BLaER1 (cell line): ENCODE results near the gene TRIM66.

Experiments used
- H3K27ac ChIP-seq: shearing (Covaris generic); formaldehyde crosslinking; 2 replicates; pipeline ENCODE4 v1.8.1; 2022
- H3K27me3 ChIP-seq: shearing (Covaris generic); formaldehyde crosslinking; 2 replicates; pipeline ENCODE4 v1.8.1; 2022
- H3K36me3 ChIP-seq: shearing (Covaris generic); formaldehyde crosslinking; 2 replicates; pipeline ENCODE4 v1.8.1; 2022
- H3K4me1 ChIP-seq: shearing (Covaris generic); formaldehyde crosslinking; 2 replicates; pipeline ENCODE4 v1.8.1; 2022
- H3K4me2 ChIP-seq: shearing (Covaris generic); formaldehyde crosslinking; 2 replicates; pipeline ENCODE4 v1.8.1; 2022
- H3K4me3 ChIP-seq: shearing (Covaris generic); formaldehyde crosslinking; 2 replicates; pipeline ENCODE4 v1.8.1; 2022
- H3K9ac ChIP-seq: shearing (Covaris generic); formaldehyde crosslinking; 2 replicates; pipeline ENCODE4 v1.8.1; 2022
- H3K9me3 ChIP-seq: shearing (Covaris generic); formaldehyde crosslinking; 2 replicates; pipeline ENCODE4 v1.8.1; 2022
- H4K20me1 ChIP-seq: shearing (Covaris generic); formaldehyde crosslinking; 2 replicates; pipeline ENCODE4 v1.8.1; 2022
- Cebpa-rat ChIP-seq: shearing (Covaris generic); IDR thresholded peaks from 2 replicates; pipeline ENCODE4 v1.8.1; 2022

Gene TRIM66

DNA sequence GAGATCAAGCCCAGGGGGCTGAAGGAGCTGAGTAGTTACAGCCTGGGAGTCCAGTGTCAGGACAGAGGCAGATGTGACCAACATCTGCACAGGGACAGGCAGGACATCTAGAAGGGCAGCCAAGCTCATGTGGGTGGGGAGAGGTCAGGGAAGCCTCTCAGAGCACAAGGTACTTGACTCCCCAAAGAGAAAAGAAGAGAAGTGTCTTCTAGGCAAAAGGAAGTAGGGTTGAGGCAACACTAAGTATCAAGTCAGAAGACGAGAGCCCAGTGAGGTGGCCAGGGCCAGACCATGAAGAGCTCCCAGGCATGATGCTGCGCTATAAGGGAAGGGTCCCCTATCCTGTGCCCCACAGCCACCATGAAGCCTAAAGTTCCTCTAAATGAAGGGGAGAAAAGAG lies 21.7 kb upstream of the TRIM66 start:
- Histone ChIP-seq H3K9me3 (no peaks in the 10 kb centered on the region), H4K20me1 (no peaks in the 10 kb centered on the region), H3K9ac (no peak overlapping the region), H3K4me2 (no peak overlapping the region), H3K27ac (no peak overlapping the region), H3K4me3 (no peak overlapping the region), H3K27me3 (no peaks in the 10 kb centered on the region), H3K4me1 (peaks cover 34% of the 10 kb centered on the region), H3K36me3 (no peaks in the 10 kb centered on the region)
- no peak for TF ChIP-seq Cebpa-rat

DNA sequence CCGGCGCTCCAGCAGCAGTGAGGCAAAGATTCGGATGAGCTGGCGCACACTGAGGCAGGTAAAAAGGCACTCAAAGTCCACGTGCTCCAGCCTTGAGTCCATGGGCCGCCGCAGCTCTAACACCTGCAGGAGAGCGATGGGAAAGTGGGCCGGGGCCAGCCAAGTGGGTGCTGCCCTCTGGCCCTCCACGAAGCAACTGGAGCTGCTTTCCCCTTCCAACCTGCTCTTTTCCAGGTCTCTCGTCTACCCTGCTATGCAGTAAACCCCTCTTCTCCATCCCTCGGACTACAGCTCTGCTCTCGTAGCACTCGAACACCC lies 20.1 kb upstream of the TRIM66 start:
- no peak for TF ChIP-seq Cebpa-rat
- Histone ChIP-seq H3K9me3 (no peaks in the 10 kb centered on the region), H3K4me1 (peaks cover 25% of the 10 kb centered on the region), H3K4me2 (no peak overlapping the region), H3K36me3 (no peaks in the 10 kb centered on the region; the same call in 1 of the 2 replicates), H3K4me3 (no peak overlapping the region), H4K20me1 (no peaks in the 10 kb centered on the region), H3K9ac (no peak overlapping the region), H3K27ac (no peak overlapping the region), H3K27me3 (no peaks in the 10 kb centered on the region)

DNA sequence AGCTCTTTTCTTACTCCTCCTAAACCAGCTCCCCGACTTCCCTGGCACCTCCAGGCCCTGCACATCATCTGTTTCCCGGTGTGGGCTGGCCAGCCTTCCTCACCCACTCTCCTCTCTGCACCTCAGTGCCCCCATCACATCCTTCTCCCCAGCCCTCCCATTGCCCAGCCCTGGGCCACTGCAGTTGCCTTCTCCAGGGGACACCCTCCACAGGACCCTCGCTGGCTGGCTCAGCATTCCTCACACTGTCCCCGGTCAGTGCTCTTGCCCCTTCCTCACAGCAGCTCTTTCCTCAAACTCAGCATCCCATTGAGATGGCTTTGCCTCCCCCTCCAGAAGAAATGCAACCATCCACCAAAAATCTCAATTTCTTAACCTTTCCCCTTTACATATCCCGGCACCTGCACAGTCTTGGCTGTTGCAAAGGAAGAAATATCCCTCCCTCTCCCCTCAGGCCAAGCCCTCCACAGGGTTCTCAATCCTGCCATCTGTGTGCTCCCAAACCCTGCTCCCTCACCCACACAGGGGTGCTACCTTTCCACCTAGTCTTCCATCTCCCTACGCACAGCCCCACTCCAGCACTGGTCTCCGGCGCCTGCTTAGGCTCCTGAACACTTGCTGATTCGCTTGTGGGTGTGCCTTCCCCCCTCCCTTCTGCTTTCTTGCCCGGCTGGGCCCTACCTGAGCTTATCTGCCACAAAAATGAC lies 19.6 kb upstream of the TRIM66 start:
- Histone ChIP-seq H3K36me3 (no peaks in the 10 kb centered on the region; the same call in 1 of the 2 replicates), H3K4me2 (no peak overlapping the region), H3K9me3 (no peaks in the 10 kb centered on the region), H4K20me1 (no peaks in the 10 kb centered on the region), H3K27me3 (no peaks in the 10 kb centered on the region), H3K4me1 (peaks cover 22% of the 10 kb centered on the region), H3K9ac (no peak overlapping the region), H3K27ac (no peak overlapping the region), H3K4me3 (no peak overlapping the region)
- TF ChIP-seq Cebpa-rat: no peak

DNA sequence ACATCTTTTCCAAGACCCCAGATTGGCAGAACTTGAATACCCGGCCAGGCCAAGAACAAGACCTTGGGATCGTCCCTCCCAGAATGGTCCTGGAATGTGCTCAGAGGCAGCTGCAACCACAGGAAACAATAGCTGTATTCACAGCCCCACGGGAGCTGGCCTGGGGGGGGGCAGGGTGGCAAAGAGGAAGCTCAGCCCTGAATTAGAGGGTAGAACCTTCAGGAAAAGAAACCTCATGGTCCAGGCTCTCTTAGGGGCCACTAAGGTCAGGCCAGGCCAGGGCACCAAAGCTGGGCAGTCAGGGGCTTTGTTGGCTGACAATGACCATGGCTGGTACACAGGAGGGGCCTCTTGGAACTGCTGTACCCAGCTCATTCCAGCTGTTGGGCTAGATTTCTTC lies 17.4 kb upstream of the TRIM66 start:
- H3K4me3 ChIP-seq: peak overlapping the region; percentile 28; the same call in 1 of the 2 replicates
- no peak for TF ChIP-seq Cebpa-rat
- peaks cover 22% of the 10 kb centered on the region for H3K4me1 ChIP-seq
- peak overlapping the region; percentile 83 for H3K4me2 ChIP-seq
- no peaks in the 10 kb centered on the region for H4K20me1 ChIP-seq
- H3K27me3 ChIP-seq: no peaks in the 10 kb centered on the region
- peak overlapping the region; percentile 40; the same call in 1 of the 2 replicates for H3K27ac ChIP-seq
- peak overlapping the region; percentile 5; the same call in 1 of the 2 replicates for H3K9ac ChIP-seq
- H3K9me3 ChIP-seq: no peaks in the 10 kb centered on the region
- H3K36me3 ChIP-seq: peaks cover 20% of the 10 kb centered on the region

GRCh38 chr11:8698917-8699441 lies 16.5 kb upstream of the TRIM66 start:
- Histone ChIP-seq H3K27me3 (no peaks in the 10 kb centered on the region), H3K27ac (no peak overlapping the region), H3K4me2 (peak overlapping the region; percentile 83), H3K4me3 (no peak overlapping the region), H4K20me1 (no peaks in the 10 kb centered on the region), H3K9me3 (no peaks in the 10 kb centered on the region), H3K36me3 (peaks cover 27% of the 10 kb centered on the region), H3K9ac (no peak overlapping the region), H3K4me1 (peaks cover 30% of the 10 kb centered on the region)
- no peak for TF ChIP-seq Cebpa-rat

DNA sequence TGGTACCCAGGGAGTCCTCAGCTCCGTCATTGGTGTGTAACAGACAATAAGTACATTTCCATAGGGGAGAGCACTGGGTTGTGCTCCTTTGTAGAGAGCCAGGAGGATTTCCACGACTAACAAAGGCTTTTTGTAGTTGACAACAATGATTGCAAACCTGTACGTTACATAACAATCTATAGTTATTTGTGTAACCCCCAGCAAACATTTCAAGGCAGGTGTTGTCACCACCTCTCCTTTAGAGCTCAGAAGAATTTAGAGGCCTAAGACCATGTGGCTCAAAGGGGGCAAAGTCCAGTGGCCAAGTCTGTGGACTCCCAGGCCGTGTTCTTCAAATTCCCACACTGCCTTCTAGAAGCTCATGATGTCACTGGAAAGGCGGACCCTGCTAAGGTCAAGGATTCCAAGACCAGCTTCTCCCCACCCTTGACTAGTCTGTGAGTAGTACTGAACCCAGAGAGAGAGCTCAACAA lies 15.9 kb upstream of the TRIM66 start:
- no peaks in the 10 kb centered on the region for H4K20me1 ChIP-seq
- no peaks in the 10 kb centered on the region for H3K27me3 ChIP-seq
- peaks cover 27% of the 10 kb centered on the region for H3K36me3 ChIP-seq
- H3K4me2 ChIP-seq: no peak overlapping the region
- no peak overlapping the region for H3K9ac ChIP-seq
- H3K4me1 ChIP-seq: peaks cover 36% of the 10 kb centered on the region
- H3K9me3 ChIP-seq: no peaks in the 10 kb centered on the region
- H3K4me3 ChIP-seq: no peak overlapping the region
- no peak for TF ChIP-seq Cebpa-rat
- H3K27ac ChIP-seq: no peak overlapping the region

- Histone ChIP-seq H3K4me1 (peaks cover 49% of the 10 kb centered on the region), H3K36me3 (peaks cover 27% of the 10 kb centered on the region)
Observed at GRCh38 chr11:8697054-8697453, 14.6 kb upstream of the TRIM66 start.

GRCh38 chr11:8694137-8694536 lies 11.7 kb upstream of the TRIM66 start:
- no peaks in the 10 kb centered on the region for H4K20me1 ChIP-seq
- H3K4me2 ChIP-seq: peak overlapping the region; percentile 88
- peak overlapping the region; percentile 69 for H3K27ac ChIP-seq
- TF ChIP-seq Cebpa-rat: no peak
- H3K4me3 ChIP-seq: no peak overlapping the region
- H3K4me1 ChIP-seq: peaks cover 49% of the 10 kb centered on the region
- no peaks in the 10 kb centered on the region for H3K9me3 ChIP-seq
- H3K9ac ChIP-seq: peak overlapping the region; percentile 53
- peaks cover 42% of the 10 kb centered on the region for H3K36me3 ChIP-seq
- no peaks in the 10 kb centered on the region for H3K27me3 ChIP-seq

More at GRCh38 chr11:8697054-8697453, 14.6 kb upstream of the TRIM66 start:
- Histone ChIP-seq H3K4me3 (no peak overlapping the region), H3K27ac (no peak overlapping the region), H3K4me2 (no peak overlapping the region), H3K9ac (no peak overlapping the region), H4K20me1 (no peaks in the 10 kb centered on the region), H3K27me3 (no peaks in the 10 kb centered on the region), H3K9me3 (no peaks in the 10 kb centered on the region)
- no peak for TF ChIP-seq Cebpa-rat

DNA sequence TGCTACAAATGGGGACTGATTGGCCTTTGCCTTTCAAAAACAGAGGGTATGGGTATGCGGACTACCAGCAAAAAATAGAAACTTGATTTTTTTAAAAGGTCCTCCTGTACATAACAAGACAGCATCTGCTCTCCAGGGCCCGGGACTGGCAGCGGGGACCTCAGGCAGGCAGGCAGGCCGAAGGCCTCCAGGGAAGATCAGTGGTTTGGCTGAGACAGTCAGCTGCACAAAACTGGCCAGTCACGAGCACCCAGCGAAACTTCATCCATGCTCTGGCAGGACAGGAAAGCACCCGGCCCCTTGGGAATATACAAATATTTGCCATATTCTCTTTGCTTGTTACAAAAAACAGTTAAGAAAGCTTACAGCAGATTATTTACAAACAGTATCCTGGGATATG lies 11.1 kb upstream of the TRIM66 start:
- no peak for TF ChIP-seq Cebpa-rat
- Histone ChIP-seq H3K4me3 (no peak overlapping the region; the same call in 1 of the 2 replicates), H3K9me3 (no peaks in the 10 kb centered on the region), H3K36me3 (peaks cover 42% of the 10 kb centered on the region), H3K4me1 (peaks cover 48% of the 10 kb centered on the region), H3K27me3 (no peaks in the 10 kb centered on the region), H3K27ac (peak overlapping the region; percentile 69), H3K9ac (peak overlapping the region; percentile 53), H3K4me2 (peak overlapping the region; percentile 88), H4K20me1 (no peaks in the 10 kb centered on the region)

DNA sequence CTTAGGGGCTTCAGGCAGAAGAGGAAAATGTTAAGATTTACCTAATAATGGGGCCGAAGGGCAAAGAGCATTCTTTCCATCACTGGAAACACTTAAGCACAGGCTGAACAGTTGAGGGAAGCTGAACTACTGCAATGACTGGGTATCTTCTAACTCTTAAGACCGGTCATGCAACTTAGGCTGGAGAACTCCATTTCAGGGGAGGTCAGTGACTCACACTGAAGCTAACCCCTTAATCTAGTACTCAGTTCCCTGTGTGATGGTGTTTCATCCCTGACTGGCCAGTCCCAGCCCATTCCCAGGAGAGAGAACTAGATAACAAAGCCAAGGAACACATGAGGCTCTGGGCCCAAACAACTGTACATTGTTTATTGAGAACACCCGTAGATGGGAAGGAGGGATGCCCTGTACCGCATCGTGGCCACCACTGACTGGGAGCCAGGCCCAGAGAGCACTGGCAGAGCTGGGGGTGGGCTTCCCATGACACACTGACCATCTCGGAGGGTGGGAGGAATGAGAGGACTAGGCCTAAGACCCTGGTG lies 10.6 kb upstream of the TRIM66 start:
- H3K9me3 ChIP-seq: no peaks in the 10 kb centered on the region
- no peak overlapping the region; the same call in 1 of the 2 replicates for H3K4me3 ChIP-seq
- H3K36me3 ChIP-seq: peaks cover 43% of the 10 kb centered on the region
- TF ChIP-seq Cebpa-rat: no peak
- H3K4me2 ChIP-seq: peak overlapping the region; percentile 88
- H4K20me1 ChIP-seq: no peaks in the 10 kb centered on the region
- H3K27me3 ChIP-seq: no peaks in the 10 kb centered on the region
- peak overlapping the region; percentile 53 for H3K9ac ChIP-seq
- H3K4me1 ChIP-seq: peaks cover 53% of the 10 kb centered on the region
- peak overlapping the region; percentile 69 for H3K27ac ChIP-seq
